ENCODE data around the gene RNF41. TPM values are rescaled to one million over a fixed set of nuclear protein-coding genes. Genes with fewer than 3 reads are reported as not detected.

The RNF41 gene
- total RNA-seq, 1 experiment from 2014 or later, result 57.4 TPM

GRCh38 chr12:56206452-56207166 lies 15.1 kb downstream of the RNF41 start (continued):
- TF ChIP-seq ZNF281 (CRISPR knock-in tag; IDR thresholded peaks at IDR 0.05) (no peak), ARID4B (CRISPR knock-in tag; IDR thresholded peaks at IDR 0.05; ENCODE audit: borderline replicate concordance) (no peak), ZNF512 (CRISPR knock-in tag; IDR thresholded peaks at IDR 0.05; ENCODE audit: borderline replicate concordance) (no peak), FOXK1 (CRISPR knock-in tag; IDR thresholded peaks at IDR 0.05) (peak; percentile 32; the same call in 1 of the 2 replicates)

GRCh38 chr12:56205445-56205844 lies 16.3 kb downstream of the RNF41 start:
- ChIA-PET POLR2A (interaction anchor here (1.1 to 1.5 kb wide), 2 partner anchors 16 to 87 kb away, joined by 3 to 13 read pairs; partner anchors contain the start of genes RNF41 and ZC3H10), CTCF (interaction anchor here (1.4 to 6.2 kb wide), 9 partner anchors 9 to 244 kb away, joined by 3 to 102 read pairs (median 7); partner anchors contain the start of genes RNF41, SMARCC2, TIMELESS and ZC3H10)
- H3K4me1 Mint-ChIP-seq, result no peaks in the 10 kb centered on the region
- no peak for TF ChIP-seq TEAD4 (CRISPR knock-in tag; IDR thresholded peaks at IDR 0.05)
- TF ChIP-seq ZBTB43 (CRISPR knock-in tag; IDR thresholded peaks at IDR 0.05), result no peak
- no peaks in the 10 kb centered on the region for H3K27me3 Mint-ChIP-seq (ENCODE audit: low read depth)
- ATAC-seq, result no peak
- peaks cover 48% of the 10 kb centered on the region for H3K36me3 Mint-ChIP-seq
- DNase-seq (ENCODE audit: low spot score), result no peak
- H3K9me3 Mint-ChIP-seq, result no peaks in the 10 kb centered on the region
- no peak overlapping the region for H3K27ac Mint-ChIP-seq
- H3K4me3 Mint-ChIP-seq, result no peak overlapping the region

GRCh38 chr12:56204275-56204674 lies 17.4 kb downstream of the RNF41 start:
- Mint-ChIP-seq H3K4me1 (no peaks in the 10 kb centered on the region; the same call in 1 of the 2 replicates), H3K9me3 (no peaks in the 10 kb centered on the region), H3K27ac (no peak overlapping the region), H3K27me3 (ENCODE audit: low read depth) (no peaks in the 10 kb centered on the region), H3K36me3 (peaks cover 38% of the 10 kb centered on the region), H3K4me3 (no peak overlapping the region)
- ATAC-seq (no peak), DNase-seq (ENCODE audit: low spot score) (no peak)
- ChIA-PET CTCF (interaction anchor here (0.9 to 6.2 kb wide), 4 partner anchors 15 to 76 kb away, joined by 3 to 102 read pairs (median 6); partner anchors contain the start of genes ANKRD52, ESYT1, RNF41 and SMARCC2), POLR2A (no interaction called here)
- TF ChIP-seq IRF1 (CRISPR knock-in tag; IDR thresholded peaks at IDR 0.05) (no peak), KAT7 (CRISPR knock-in tag; IDR thresholded peaks at IDR 0.05; ENCODE audit: borderline replicate concordance) (no peak), CTCF (IDR thresholded peaks at IDR 0.05) (no peak), NR2C2 (CRISPR knock-in tag; IDR thresholded peaks at IDR 0.05) (no peak), FOXP4 (CRISPR knock-in tag; IDR thresholded peaks at IDR 0.05) (no peak), MLX (CRISPR knock-in tag; IDR thresholded peaks at IDR 0.05) (no peak), JAZF1 (CRISPR knock-in tag; IDR thresholded peaks at IDR 0.05) (no peak)

All from WTC11 (cell line).